Measurements from ENCODE around the gene AMIGO3.
"Not testable (repeated sequence)": the region's sequence is repeated elsewhere in the genome, so short reads cannot be mapped to it uniquely, and the experiment has no call there.

The AMIGO3 gene

GRCh38 chr3:49688338-49689045, 31.0 kb downstream of the AMIGO3 start:
- DNase-seq (ENCODE audit: low read depth, low spot score) = not testable (repeated sequence)

GRCh38 chr3:49687424-49687795, 32.1 kb downstream of the AMIGO3 start:
- not testable (repeated sequence) for DNase-seq (ENCODE audit: low read depth, low spot score)

GRCh38 chr3:49686769-49687423, 32.6 kb downstream of the AMIGO3 start:
- DNase-seq (ENCODE audit: low read depth, low spot score) = peak; percentile 11

GRCh38 chr3:49686346-49686745, 33.1 kb downstream of the AMIGO3 start:
- not testable (repeated sequence) for DNase-seq (ENCODE audit: low read depth, low spot score)

GRCh38 chr3:49685846-49686245, 33.6 kb downstream of the AMIGO3 start:
- DNase-seq (ENCODE audit: low read depth, low spot score) = not testable (repeated sequence)

GRCh38 chr3:49685103-49685502, 34.4 kb downstream of the AMIGO3 start:
- not testable (repeated sequence) for DNase-seq (ENCODE audit: low read depth, low spot score)

GRCh38 chr3:49684453-49684852, 35.0 kb downstream of the AMIGO3 start:
- not testable (repeated sequence) for DNase-seq (ENCODE audit: low read depth, low spot score)

GRCh38 chr3:49683162-49683561, 36.3 kb downstream of the AMIGO3 start:
- DNase-seq (ENCODE audit: low read depth, low spot score) = no peak

- DNase-seq (ENCODE audit: low read depth, low spot score) = no peak
Observed at GRCh38 chr3:49681543-49681942, 37.9 kb downstream of the AMIGO3 start.

- no peak for DNase-seq (ENCODE audit: low read depth, low spot score)
Observed at GRCh38 chr3:49681232-49681522, 38.3 kb downstream of the AMIGO3 start.

GRCh38 chr3:49680493-49681231, 38.8 kb downstream of the AMIGO3 start:
- DNase-seq (ENCODE audit: low read depth, low spot score) = no peak

GRCh38 chr3:49675912-49676311, 43.6 kb downstream of the AMIGO3 start:
- no peak for DNase-seq (ENCODE audit: low read depth, low spot score)

- no peak for DNase-seq (ENCODE audit: low read depth, low spot score)
Observed at GRCh38 chr3:49674497-49674983, 44.9 kb downstream of the AMIGO3 start.

GRCh38 chr3:49673715-49674496, 45.6 kb downstream of the AMIGO3 start, which contains the start of gene APEH:
Gene APEH (plus strand): TSS chr3:49674351. CDS start chr3:49674402, 51 bp downstream.
- DNase-seq (ENCODE audit: low read depth, low spot score) = peak; percentile 96

- DNase-seq (ENCODE audit: low read depth, low spot score) = no peak
Observed at GRCh38 chr3:49673121-49673714, 46.3 kb downstream of the AMIGO3 start.

- DNase-seq (ENCODE audit: low read depth, low spot score) = peak; percentile 33
Observed at GRCh38 chr3:49671291-49672288, 47.9 kb downstream of the AMIGO3 start.

- no peak for DNase-seq (ENCODE audit: low read depth, low spot score)
Observed at GRCh38 chr3:49670940-49671290, 48.6 kb downstream of the AMIGO3 start.

- DNase-seq (ENCODE audit: low read depth, low spot score) = no peak
Observed at GRCh38 chr3:49669352-49669751, 50.1 kb downstream of the AMIGO3 start.

GRCh38 chr3:49668861-49669260, 50.6 kb downstream of the AMIGO3 start:
- no peak for DNase-seq (ENCODE audit: low read depth, low spot score)

- no peak for DNase-seq (ENCODE audit: low read depth, low spot score)
Observed at GRCh38 chr3:49668414-49668797, 51.1 kb downstream of the AMIGO3 start.
